ENCODE measurements around the gene S100A7A.

The S100A7A gene

GRCh38 chr1:153428073-153428638 lies 11.8 kb downstream of the S100A7A start:
- TF ChIP-seq CTCF (IDR thresholded peaks at IDR 0.05; ENCODE audit: low read depth, low read length), result no peak
- H3K9me3 ChIP-seq (ENCODE audit: severe bottlenecking), result no peaks in the 10 kb centered on the region
- peaks cover 67% of the 10 kb centered on the region for H3K27me3 ChIP-seq (ENCODE audit: insufficient read depth, low read depth, severe bottlenecking)

GRCh38 chr1:153428791-153429190 lies 12.5 kb downstream of the S100A7A start:
- no peak overlapping the region for H3K4me3 ChIP-seq (ENCODE audit: low read depth, low read length)
- H3K27ac ChIP-seq, result no peak overlapping the region
- DNase-seq, result peak; percentile 33
- H3K36me3 ChIP-seq, result no peaks in the 10 kb centered on the region
- peak; percentile 67 for TF ChIP-seq CTCF (IDR thresholded peaks at IDR 0.05; ENCODE audit: low read depth, low read length)
- peaks cover 72% of the 10 kb centered on the region for H3K27me3 ChIP-seq (ENCODE audit: insufficient read depth, low read depth, severe bottlenecking)
- H3K9me3 ChIP-seq (ENCODE audit: severe bottlenecking), result no peaks in the 10 kb centered on the region

More at GRCh38 chr1:153428073-153428638, 11.8 kb downstream of the S100A7A start:
- no peaks in the 10 kb centered on the region for H3K36me3 ChIP-seq
- no peak overlapping the region for H3K4me3 ChIP-seq (ENCODE audit: low read depth, low read length)
- peak; percentile 13 for DNase-seq
- no peak overlapping the region for H3K27ac ChIP-seq

GRCh38 chr1:153429266-153430165 lies 13.2 kb downstream of the S100A7A start:
- Histone ChIP-seq H3K27ac (no peak overlapping the region), H3K9me3 (ENCODE audit: severe bottlenecking) (no peaks in the 10 kb centered on the region), H3K36me3 (no peaks in the 10 kb centered on the region), H3K4me3 (ENCODE audit: low read depth, low read length) (no peak overlapping the region), H3K27me3 (ENCODE audit: insufficient read depth, low read depth, severe bottlenecking) (peaks cover 79% of the 10 kb centered on the region)
- peak; percentile 11 for DNase-seq
- TF ChIP-seq CTCF (IDR thresholded peaks at IDR 0.05; ENCODE audit: low read depth, low read length), result no peak

- Histone ChIP-seq H3K9me3 (ENCODE audit: severe bottlenecking) (no peaks in the 10 kb centered on the region), H3K27ac (no peak overlapping the region), H3K36me3 (no peaks in the 10 kb centered on the region), H3K27me3 (ENCODE audit: insufficient read depth, low read depth, severe bottlenecking) (peaks cover 86% of the 10 kb centered on the region), H3K4me3 (ENCODE audit: low read depth, low read length) (no peak overlapping the region)
- DNase-seq, result peak; percentile 11
- no peak for TF ChIP-seq CTCF (IDR thresholded peaks at IDR 0.05; ENCODE audit: low read depth, low read length)
These were observed 13.8 kb downstream of the S100A7A start for GRCh38 chr1:153430166-153430553.

GRCh38 chr1:153430561-153430960 lies 14.2 kb downstream of the S100A7A start:
- TF ChIP-seq CTCF (IDR thresholded peaks at IDR 0.05; ENCODE audit: low read depth, low read length), result no peak
- Histone ChIP-seq H3K9me3 (ENCODE audit: severe bottlenecking) (no peaks in the 10 kb centered on the region), H3K27ac (no peak overlapping the region), H3K36me3 (no peaks in the 10 kb centered on the region), H3K27me3 (ENCODE audit: insufficient read depth, low read depth, severe bottlenecking) (peaks cover 90% of the 10 kb centered on the region), H3K4me3 (ENCODE audit: low read depth, low read length) (no peak overlapping the region)
- DNase-seq, result no peak

All from WERI-Rb-1 (cell line).